K562 (cell line): ENCODE results near the gene DNAAF3. TPM values are rescaled to one million over a fixed set of nuclear protein-coding genes. Genes with fewer than 3 reads are reported as not detected.

ENCODE experiments used
- ADNP ChIP-seq: fragments of 200-800 bp; sonication (Bioruptor generic); IDR thresholded peaks from 2 replicates; pipeline ENCODE4 v1.6.1; 2016; ENCODE audit warnings: missing genetic modification characterization, missing compliant biosample characterization
- ARID2 ChIP-seq: fragments of 450-650 bp; IDR thresholded peaks from 2 replicates; pipeline ENCODE4 v1.6.1; 2017; ENCODE audit warnings: antibody characterized with exemption, mild to moderate bottlenecking
- BDP1 ChIP-seq: IDR thresholded peaks from 3 replicates; pipeline ENCODE4 v1.6.1; 2011; ENCODE audit not compliant: insufficient read length, insufficient read depth
- BRD4 ChIP-seq: fragments of 200-600 bp; sonication (generic); IDR thresholded peaks from 2 replicates; pipeline ENCODE4 v1.6.1; 2017; ENCODE audit warnings: inconsistent platforms
- ETS2 ChIP-seq: IDR thresholded peaks from 2 replicates; pipeline ENCODE4 v1.6.1; 2016; ENCODE audit warnings: borderline replicate concordance, missing genetic modification characterization, mild to moderate bottlenecking, moderate library complexity, missing compliant biosample characterization; ENCODE audit not compliant: poor library complexity, severe bottlenecking
- EWSR1 ChIP-seq: fragments of 450-650 bp; IDR thresholded peaks from 2 replicates; pipeline ENCODE4 v1.6.1; 2018; ENCODE audit warnings: borderline replicate concordance, mild to moderate bottlenecking, low read depth, moderate library complexity; ENCODE audit not compliant: partially characterized antibody
- FOXJ3 ChIP-seq: sonication (generic); formaldehyde crosslinking; IDR thresholded peaks from 2 replicates; pipeline ENCODE4 v1.4.0; 2020; ENCODE audit warnings: mild to moderate bottlenecking, missing genetic modification reagents
- HMGN3 ChIP-seq: IDR thresholded peaks from 2 replicates; pipeline ENCODE4 v1.6.1; 2011; ENCODE audit warnings: borderline replicate concordance, low read depth, mild to moderate bottlenecking, mixed read lengths, low read length; ENCODE audit not compliant: insufficient read length; ENCODE audit errors: extremely low read depth
- HNRNPH1 ChIP-seq: fragments of 200-400 bp; formaldehyde crosslinking; optimal IDR thresholded peaks from 2 replicates; pipeline ENCODE3; 2017; ENCODE audit warnings: low read depth, mild to moderate bottlenecking, low read length, moderate library complexity
- MTF1 ChIP-seq: fragments of 250-450 bp; sonication (Bioruptor Pico); IDR thresholded peaks from 2 replicates; pipeline ENCODE4 v1.9.0; 2021; ENCODE audit warnings: moderate library complexity, mild to moderate bottlenecking, inconsistent platforms, borderline replicate concordance
- MYC ChIP-seq, 2 experiments: fragments of 250-450 bp in 1 of 2; sonication (Bioruptor Pico) in 1 of 2; IDR thresholded peaks; 2 replicates each; pipeline versions ENCODE4 v1.5.1 to v1.6.1; 2012 to 2021; ENCODE audit warnings: low read depth in 2 of 2, borderline replicate concordance in 1 of 2, improper control_type of control experiment in 1 of 2, low read length in 1 of 2, mild to moderate bottlenecking in 1 of 2, moderate library complexity in 1 of 2
- SOX6 ChIP-seq: fragments of 450-650 bp; IDR thresholded peaks from 2 replicates; pipeline ENCODE4 v1.6.1; 2014; ENCODE audit warnings: mild to moderate bottlenecking
- TAF9B ChIP-seq: fragments of 450-650 bp; IDR thresholded peaks from 2 replicates; pipeline ENCODE4 v1.6.1; 2018; ENCODE audit warnings: mild to moderate bottlenecking; ENCODE audit not compliant: partially characterized antibody
- TEAD2 ChIP-seq: fragments of 450-650 bp; IDR thresholded peaks from 2 replicates; pipeline ENCODE4 v1.6.1; 2016; ENCODE audit warnings: missing genetic modification characterization, control low read depth, missing compliant biosample characterization
- ZFP1 ChIP-seq: fragments of 450-650 bp; formaldehyde crosslinking; IDR thresholded peaks from 2 replicates; pipeline ENCODE4 v1.4.0; 2020; ENCODE audit warnings: mild to moderate bottlenecking, mixed read lengths
- ZKSCAN3 ChIP-seq: fragments of 250-450 bp; sonication (Bioruptor Pico); IDR thresholded peaks from 2 replicates; pipeline ENCODE4 v1.4.0; 2020
- polyA plus RNA-seq, 8 experiments: library from polyadenylated mRNA; depleted of rRNA in 4 of 8; stranded (reverse) in 5 of 8; unstranded in 3 of 8; fragments of >200 nt; fragmentation: Nextera tagmentation in 2 of 8; fragmentation: Illumina TruSeq in 1 of 8; extraction: Ambion mirVana in 2 of 8; extraction: Trizol in 1 of 8; gene quantifications; 2 replicates each; pipeline versions ENCODE4 v1.2.1 to v1.2.3, GENCODE V29; 2011 to 2014; ENCODE audit warnings: inconsistent platforms in 1 of 8, missing spikeins in 1 of 8
- total RNA-seq, 7 experiments: library from RNA; depleted of rRNA in 6 of 7; stranded (reverse); fragments of >200 nt in 6 of 7; fragmentation: Illumina TruSeq in 2 of 7; extraction: Trizol in 2 of 7; gene quantifications; 2 replicates each; pipeline versions ENCODE4 v1.2.1 to v1.2.3, GENCODE V29; 2011 to 2021; ENCODE audit warnings: low replicate concordance in 1 of 7
- TF ChIP-seq, protein P1 (sequence below), 2 experiments: fragments of 450-650 bp in 1 of 2; sonication (generic) in 1 of 2; formaldehyde crosslinking in 1 of 2; IDR thresholded peaks in 1 of 2; conservative IDR thresholded peaks in 1 of 2; 2 replicates each; pipeline versions ENCODE4 v1.6.1 to v1.8.1; 2016 to 2023; ENCODE audit warnings: mild to moderate bottlenecking in 2 of 2, moderate library complexity in 2 of 2, inconsistent platforms in 1 of 2, missing genetic modification reagents in 1 of 2
- TF ChIP-seq, protein P2 (sequence below): fragments of 250-450 bp; sonication (Bioruptor Pico); IDR thresholded peaks from 2 replicates; pipeline ENCODE4 v1.5.0; 2021
- TF ChIP-seq, protein P3 (sequence below): IDR thresholded peaks from 2 replicates; pipeline ENCODE4 v1.6.1; 2012; ENCODE audit warnings: low read depth, low read length, improper control_type of control experiment, borderline replicate concordance
- TF ChIP-seq, protein P4 (sequence below): fragments of 250-450 bp; sonication (Bioruptor Pico); IDR thresholded peaks from 2 replicates; pipeline ENCODE4 v1.8.0; 2022; ENCODE audit warnings: inconsistent platforms

Gene DNAAF3
- total and polyA plus RNA-seq, 9 of the 15 experiments (the other 6 are each of a cell fraction or from before 2014, with no cell fraction given): 21.6 to 61.5 (median 43.0) TPM

DNA sequence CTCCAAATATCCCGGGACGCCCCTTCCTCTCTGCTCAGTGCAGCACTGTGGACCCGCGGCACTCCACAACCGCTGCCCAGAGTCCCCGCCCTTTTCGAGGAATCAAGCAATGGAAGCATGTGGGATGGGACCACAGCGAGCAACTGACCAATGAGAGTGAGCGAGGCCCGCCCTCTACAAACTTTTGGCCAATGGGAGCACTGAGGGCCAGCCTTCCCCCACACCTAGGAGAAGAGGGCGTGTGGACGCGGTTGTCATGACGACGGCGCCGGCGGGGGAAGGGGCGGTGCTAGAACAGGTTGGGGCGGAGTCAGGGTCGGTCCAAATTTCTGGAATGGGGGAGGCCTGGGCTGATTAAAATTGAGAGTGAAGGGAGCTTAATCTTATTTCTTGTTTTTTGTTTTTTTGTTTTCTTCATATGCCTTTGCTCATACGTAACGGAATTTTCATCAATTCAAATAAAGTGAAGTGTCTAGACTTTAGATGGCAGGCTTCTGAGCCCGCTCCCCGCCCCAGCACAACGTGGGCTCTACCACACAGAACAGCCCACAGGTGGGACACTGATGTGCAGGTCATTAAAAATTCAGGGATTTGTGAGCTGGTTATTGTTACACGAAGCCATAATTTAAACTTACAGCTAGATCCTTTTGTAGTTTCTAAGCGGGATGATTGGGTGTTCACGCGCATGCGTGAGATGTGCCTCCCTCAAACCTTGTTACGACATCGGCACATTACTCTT, at the start of gene DNAAF3 (continued):
- TF ChIP-seq HMGN3 (peak; percentile 8), ARID2 (no peak), HNRNPH1 (no peak), TAF9B (no peak), FOXJ3 (CRISPR knock-in tag) (peak; percentile 74; the same call in 1 of the 2 replicates), MTF1 (no peak), TEAD2 (tag) (no peak), MYC (IDR thresholded peaks at IDR 0.05; ENCODE audit: low read depth, low read length) (peak; percentile 17; the same call in 1 of the 2 replicates), MYC (CRISPR knock-in tag; IDR thresholded peaks at IDR 0.05; ENCODE audit: borderline replicate concordance, low read depth) (no peak), ETS2 (tag) (no peak), ZFP1 (CRISPR knock-in tag) (no peak), BDP1 (no peak), EWSR1 (no peak), ADNP (no peak), SOX6 (0 out of 2 replicates have a peak, but pooled peaks have one; percentile 41), ZKSCAN3 (CRISPR knock-in tag) (no peak), BRD4 (no peak)
- TF ChIP-seq, protein P1, sequence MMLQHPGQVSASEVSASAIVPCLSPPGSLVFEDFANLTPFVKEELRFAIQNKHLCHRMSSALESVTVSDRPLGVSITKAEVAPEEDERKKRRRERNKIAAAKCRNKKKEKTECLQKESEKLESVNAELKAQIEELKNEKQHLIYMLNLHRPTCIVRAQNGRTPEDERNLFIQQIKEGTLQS (IDR thresholded peaks at IDR 0.05): peak; percentile 42; the same call in 1 of the 2 replicates
- TF ChIP-seq, protein P1 (CRISPR knock-in tag; conservative IDR thresholded peaks at IDR 0.05): no peak
- TF ChIP-seq, protein P2, sequence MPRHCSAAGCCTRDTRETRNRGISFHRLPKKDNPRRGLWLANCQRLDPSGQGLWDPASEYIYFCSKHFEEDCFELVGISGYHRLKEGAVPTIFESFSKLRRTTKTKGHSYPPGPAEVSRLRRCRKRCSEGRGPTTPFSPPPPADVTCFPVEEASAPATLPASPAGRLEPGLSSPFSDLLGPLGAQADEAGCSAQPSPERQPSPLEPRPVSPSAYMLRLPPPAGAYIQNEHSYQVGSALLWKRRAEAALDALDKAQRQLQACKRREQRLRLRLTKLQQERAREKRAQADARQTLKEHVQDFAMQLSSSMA (CRISPR knock-in tag): no peak
- TF ChIP-seq, protein P3, sequence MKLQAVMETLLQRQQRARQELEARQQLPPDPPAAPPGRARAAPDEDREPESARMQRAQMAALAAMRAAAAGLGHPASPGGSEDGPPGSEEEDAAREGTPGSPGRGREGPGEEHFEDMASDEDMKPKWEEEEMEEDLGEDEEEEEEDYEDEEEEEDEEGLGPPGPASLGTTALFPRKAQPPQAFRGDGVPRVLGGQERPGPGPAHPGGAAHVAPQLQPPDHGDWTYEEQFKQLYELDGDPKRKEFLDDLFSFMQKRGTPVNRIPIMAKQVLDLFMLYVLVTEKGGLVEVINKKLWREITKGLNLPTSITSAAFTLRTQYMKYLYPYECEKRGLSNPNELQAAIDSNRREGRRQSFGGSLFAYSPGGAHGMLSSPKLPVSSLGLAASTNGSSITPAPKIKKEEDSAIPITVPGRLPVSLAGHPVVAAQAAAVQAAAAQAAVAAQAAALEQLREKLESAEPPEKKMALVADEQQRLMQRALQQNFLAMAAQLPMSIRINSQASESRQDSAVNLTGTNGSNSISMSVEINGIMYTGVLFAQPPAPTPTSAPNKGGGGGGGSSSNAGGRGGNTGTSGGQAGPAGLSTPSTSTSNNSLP: peak; percentile 64; the same call in 1 of the 2 replicates
- TF ChIP-seq, protein P4, sequence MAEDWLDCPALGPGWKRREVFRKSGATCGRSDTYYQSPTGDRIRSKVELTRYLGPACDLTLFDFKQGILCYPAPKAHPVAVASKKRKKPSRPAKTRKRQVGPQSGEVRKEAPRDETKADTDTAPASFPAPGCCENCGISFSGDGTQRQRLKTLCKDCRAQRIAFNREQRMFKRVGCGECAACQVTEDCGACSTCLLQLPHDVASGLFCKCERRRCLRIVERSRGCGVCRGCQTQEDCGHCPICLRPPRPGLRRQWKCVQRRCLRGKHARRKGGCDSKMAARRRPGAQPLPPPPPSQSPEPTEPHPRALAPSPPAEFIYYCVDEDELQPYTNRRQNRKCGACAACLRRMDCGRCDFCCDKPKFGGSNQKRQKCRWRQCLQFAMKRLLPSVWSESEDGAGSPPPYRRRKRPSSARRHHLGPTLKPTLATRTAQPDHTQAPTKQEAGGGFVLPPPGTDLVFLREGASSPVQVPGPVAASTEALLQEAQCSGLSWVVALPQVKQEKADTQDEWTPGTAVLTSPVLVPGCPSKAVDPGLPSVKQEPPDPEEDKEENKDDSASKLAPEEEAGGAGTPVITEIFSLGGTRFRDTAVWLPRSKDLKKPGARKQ (CRISPR knock-in tag): no peak
